ENCODE data around the gene CHIC2. TPM values are rescaled to one million over a fixed set of nuclear protein-coding genes. Genes with fewer than 3 reads are reported as not detected.

Gene CHIC2
- total RNA-seq (2014; rRNA removed; shearing (Covaris generic)): 18.3 and 44.3 TPM in 2 replicates

- DNase-seq (ENCODE audit: low read depth): peak; percentile 93
Measured at GRCh38 chr4:54064317-54065111, at the start of gene CHIC2. CHIC2 (minus strand) TSS chr4:54064605; CDS start chr4:54064300, 305 bp downstream.

GRCh38 chr4:54113206-54113605, 48.8 kb upstream of the CHIC2 start:
- peak; percentile 25 for DNase-seq (ENCODE audit: low read depth)

GRCh38 chr4:54110019-54110416, 45.6 kb upstream of the CHIC2 start:
- DNase-seq (ENCODE audit: low read depth): no peak

- no peak for DNase-seq (ENCODE audit: low read depth)
Measured at GRCh38 chr4:54109241-54110018, 45.0 kb upstream of the CHIC2 start.

- DNase-seq (ENCODE audit: low read depth): no peak
Measured at GRCh38 chr4:54107951-54108748, 43.7 kb upstream of the CHIC2 start.

- DNase-seq (ENCODE audit: low read depth): no peak
Measured at GRCh38 chr4:54104907-54105306, 40.5 kb upstream of the CHIC2 start.

- no peak for DNase-seq (ENCODE audit: low read depth)
Measured at GRCh38 chr4:54103190-54103574, 38.8 kb upstream of the CHIC2 start.

GRCh38 chr4:54102531-54103106, 38.2 kb upstream of the CHIC2 start:
- no peak for DNase-seq (ENCODE audit: low read depth)

- DNase-seq (ENCODE audit: low read depth): no peak
Measured at GRCh38 chr4:54101190-54102041, 37.0 kb upstream of the CHIC2 start.

GRCh38 chr4:54100595-54101189, 36.3 kb upstream of the CHIC2 start:
- DNase-seq (ENCODE audit: low read depth): no peak

- DNase-seq (ENCODE audit: low read depth): no peak
Measured at GRCh38 chr4:54099748-54100574, 35.6 kb upstream of the CHIC2 start, which contains the start of gene GSX2. GSX2 (plus strand) TSS chr4:54100163; CDS start chr4:54100345, 182 bp downstream.

GRCh38 chr4:54099287-54099747, 34.9 kb upstream of the CHIC2 start:
- no peak for DNase-seq (ENCODE audit: low read depth)

- no peak for DNase-seq (ENCODE audit: low read depth)
Measured at GRCh38 chr4:54098375-54098774, 34.0 kb upstream of the CHIC2 start.

GRCh38 chr4:54097152-54097551, 32.7 kb upstream of the CHIC2 start:
- DNase-seq (ENCODE audit: low read depth): no peak

GRCh38 chr4:54096295-54096962, 32.0 kb upstream of the CHIC2 start:
- DNase-seq (ENCODE audit: low read depth): no peak

- no peak for DNase-seq (ENCODE audit: low read depth)
Measured at GRCh38 chr4:54095110-54095825, 30.9 kb upstream of the CHIC2 start.

GRCh38 chr4:54094451-54094850, 30.0 kb upstream of the CHIC2 start:
- no peak for DNase-seq (ENCODE audit: low read depth)
